ENCODE measurements around the gene MAST3. TPM values are rescaled to one million over a fixed set of nuclear protein-coding genes. Genes with fewer than 3 reads are reported as not detected.
A peak's percentile ranks its signal among the peaks of the same experiment; 100 is the strongest.

Gene MAST3
- total RNA-seq, 1 experiment from 2014 or later, result 10.4 TPM

GRCh38 chr19:18109733-18110608 is 12.4 kb downstream of the MAST3 start:
- Histone ChIP-seq H3K9me3 (ENCODE audit: control insufficient read depth, low read depth, low read length) (no peaks in the 10 kb centered on the region), H4K8ac (replicated peaks; ENCODE audit: insufficient read length, low read depth, low read length) (no peak overlapping the region), H4K91ac (ENCODE audit: insufficient read length, low read depth, low read length) (no peak overlapping the region), H2BK20ac (ENCODE audit: low read depth, low read length, poor library complexity, severe bottlenecking) (no peak overlapping the region), H3K4ac (ENCODE audit: low read depth, low read length) (no peak overlapping the region), H3K4me1 (ENCODE audit: insufficient read depth, low read length) (no peaks in the 10 kb centered on the region), H3K23ac (ENCODE audit: insufficient read length, low read depth, low read length) (no peak overlapping the region), H3K79me1 (ENCODE audit: insufficient read depth, low read depth, low read length, poor library complexity, severe bottlenecking) (no peaks in the 10 kb centered on the region), H3K9ac (ENCODE audit: extremely low read depth, insufficient read length, low read length) (peak overlapping the region; percentile 23), H2AK5ac (ENCODE audit: insufficient read length, low read length) (no peak overlapping the region), H2BK12ac (ENCODE audit: insufficient read length, low read depth, low read length) (no peak overlapping the region), H3K4me2 (ENCODE audit: insufficient read depth, insufficient read length, low read length) (peak overlapping the region; percentile 51), H3K18ac (ENCODE audit: insufficient read length, low read depth, low read length) (no peak overlapping the region), H3T11ph (ENCODE audit: low read length) (no peak overlapping the region), H2AFZ (ENCODE audit: low read length) (no peak overlapping the region), H4K20me1 (ENCODE audit: control insufficient read depth, insufficient read depth, insufficient read length) (no peaks in the 10 kb centered on the region), H3K79me2 (ENCODE audit: insufficient read depth, low read length) (no peaks in the 10 kb centered on the region), H3K14ac (ENCODE audit: insufficient read depth, low read length) (no peak overlapping the region), H3K27ac (ENCODE audit: insufficient read length, low read depth, low read length) (no peak overlapping the region), H2BK15ac (ENCODE audit: low read depth, low read length) (no peak overlapping the region), H3K27me3 (ENCODE audit: insufficient read depth, low read length) (no peaks in the 10 kb centered on the region; the same call in 1 of the 2 replicates), H2BK120ac (ENCODE audit: low read depth, low read length, poor library complexity, severe bottlenecking) (no peak overlapping the region), H4K5ac (ENCODE audit: insufficient read length, low read depth, low read length) (no peak overlapping the region), H3K56ac (ENCODE audit: insufficient read length, low read depth, low read length) (no peak overlapping the region), H3K23me2 (ENCODE audit: insufficient read length, low read depth, low read length, poor library complexity, severe bottlenecking) (peaks cover 12% of the 10 kb centered on the region), H2BK5ac (ENCODE audit: insufficient read length, low read length) (no peak overlapping the region)
- peak; percentile 53 for DNase-seq
- H3K27me3 Mint-ChIP-seq (ENCODE audit: low read depth), result peaks cover 22% of the 10 kb centered on the region
- no CpG with 5 or more reads among the region's 92 CpGs for WGBS (ENCODE audit: extremely low coverage, insufficient read length, low lambda C conversion rate)
- H3K27ac Mint-ChIP-seq, result no peak overlapping the region
- H3K4me3 Mint-ChIP-seq, result peak overlapping the region; percentile 72 to 85
- peaks cover 12 to 20% of the 10 kb centered on the region in 2 experiments for H3K4me1 Mint-ChIP-seq
- H3K9me3 Mint-ChIP-seq, result no peaks in the 10 kb centered on the region
- TF ChIP-seq, protein P1, sequence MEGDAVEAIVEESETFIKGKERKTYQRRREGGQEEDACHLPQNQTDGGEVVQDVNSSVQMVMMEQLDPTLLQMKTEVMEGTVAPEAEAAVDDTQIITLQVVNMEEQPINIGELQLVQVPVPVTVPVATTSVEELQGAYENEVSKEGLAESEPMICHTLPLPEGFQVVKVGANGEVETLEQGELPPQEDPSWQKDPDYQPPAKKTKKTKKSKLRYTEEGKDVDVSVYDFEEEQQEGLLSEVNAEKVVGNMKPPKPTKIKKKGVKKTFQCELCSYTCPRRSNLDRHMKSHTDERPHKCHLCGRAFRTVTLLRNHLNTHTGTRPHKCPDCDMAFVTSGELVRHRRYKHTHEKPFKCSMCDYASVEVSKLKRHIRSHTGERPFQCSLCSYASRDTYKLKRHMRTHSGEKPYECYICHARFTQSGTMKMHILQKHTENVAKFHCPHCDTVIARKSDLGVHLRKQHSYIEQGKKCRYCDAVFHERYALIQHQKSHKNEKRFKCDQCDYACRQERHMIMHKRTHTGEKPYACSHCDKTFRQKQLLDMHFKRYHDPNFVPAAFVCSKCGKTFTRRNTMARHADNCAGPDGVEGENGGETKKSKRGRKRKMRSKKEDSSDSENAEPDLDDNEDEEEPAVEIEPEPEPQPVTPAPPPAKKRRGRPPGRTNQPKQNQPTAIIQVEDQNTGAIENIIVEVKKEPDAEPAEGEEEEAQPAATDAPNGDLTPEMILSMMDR (conservative IDR thresholded peaks at IDR 0.05), result no peak
- H3K36me3 Mint-ChIP-seq (ENCODE audit: insufficient read depth in 1 of 3, low read depth in 3 of 3), result no peaks in the 10 kb centered on the region; a peak in 1 of 7 replicates

All from H9 (cell line).